T-helper 2 cell treated with Interferon-gamma antibody and Interleukin-4, amounts not matched to agents 5 μg/mL and 100 μg/mL, for 36 hours (primary cell): ENCODE data around the gene ADAMTS2.
"Not testable (repeated sequence)": the region's sequence is repeated elsewhere in the genome, so short reads cannot be mapped to it uniquely, and the experiment has no call there.

Source experiments
- DNase-seq: peaks from one replicate; pipeline ENCODE4 v3.0.0; 2021; ENCODE audit warnings: low spot score
- H3K27ac Mint-ChIP-seq: one replicate; pipeline ENCODE4 v1.8.0; 2021; ENCODE audit warnings: mild to moderate bottlenecking, mixed read lengths
- H3K27me3 Mint-ChIP-seq: one replicate; pipeline ENCODE4 v1.8.0; 2021; ENCODE audit warnings: low read depth, mixed read lengths
- H3K36me3 Mint-ChIP-seq: one replicate; pipeline ENCODE4 v1.8.0; 2021; ENCODE audit warnings: low read depth, mixed read lengths
- H3K4me1 Mint-ChIP-seq: one replicate; pipeline ENCODE4 v1.8.0; 2021; ENCODE audit warnings: low read depth, mixed read lengths
- H3K4me3 Mint-ChIP-seq: one replicate; pipeline ENCODE4 v1.8.0; 2022; ENCODE audit warnings: mild to moderate bottlenecking, moderate library complexity, mixed read lengths
- H3K9me3 Mint-ChIP-seq: one replicate; pipeline ENCODE4 v1.8.0; 2021; ENCODE audit warnings: mixed read lengths

Gene ADAMTS2

DNA sequence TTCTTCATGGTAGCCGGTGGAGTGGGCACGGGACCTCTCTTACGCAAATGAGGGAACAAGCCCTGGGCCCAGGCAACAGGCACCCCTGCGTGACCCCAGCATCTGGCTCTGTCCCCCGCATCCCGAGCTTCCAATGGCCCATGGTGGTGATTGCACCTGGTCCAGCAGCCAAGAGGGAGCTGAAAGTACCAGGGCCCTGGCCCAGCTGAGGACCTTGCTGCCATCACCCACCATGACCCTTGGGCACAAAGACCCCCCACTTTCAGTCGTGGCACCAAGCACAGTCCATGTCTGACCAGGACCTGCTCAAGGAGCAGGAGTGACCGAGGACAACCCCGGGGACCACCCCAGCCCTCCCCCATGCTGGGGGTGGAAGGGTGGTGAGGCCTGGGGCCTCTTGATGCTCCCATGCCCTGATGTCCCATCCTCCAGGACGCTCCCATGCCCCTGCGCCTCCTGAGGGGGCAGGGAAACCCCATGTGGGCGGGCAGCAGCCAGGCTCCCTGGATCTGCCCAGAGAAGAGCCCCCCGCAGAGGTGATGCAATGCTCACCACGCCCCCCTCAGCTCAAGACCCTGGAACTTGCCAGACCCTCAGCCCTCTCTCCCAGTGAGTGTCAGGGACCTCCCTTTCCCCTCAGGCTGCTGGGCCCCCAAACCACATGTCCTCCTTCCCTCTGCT, 123.9 kb downstream of the ADAMTS2 start:
- H3K9me3 Mint-ChIP-seq, result peaks cover 19% of the 10 kb centered on the region
- H3K27ac Mint-ChIP-seq, result no peak overlapping the region
- no peaks in the 10 kb centered on the region for H3K4me1 Mint-ChIP-seq
- no peak overlapping the region for H3K4me3 Mint-ChIP-seq
- no peaks in the 10 kb centered on the region for H3K27me3 Mint-ChIP-seq
- DNase-seq, result no peak
- no peaks in the 10 kb centered on the region for H3K36me3 Mint-ChIP-seq

DNA sequence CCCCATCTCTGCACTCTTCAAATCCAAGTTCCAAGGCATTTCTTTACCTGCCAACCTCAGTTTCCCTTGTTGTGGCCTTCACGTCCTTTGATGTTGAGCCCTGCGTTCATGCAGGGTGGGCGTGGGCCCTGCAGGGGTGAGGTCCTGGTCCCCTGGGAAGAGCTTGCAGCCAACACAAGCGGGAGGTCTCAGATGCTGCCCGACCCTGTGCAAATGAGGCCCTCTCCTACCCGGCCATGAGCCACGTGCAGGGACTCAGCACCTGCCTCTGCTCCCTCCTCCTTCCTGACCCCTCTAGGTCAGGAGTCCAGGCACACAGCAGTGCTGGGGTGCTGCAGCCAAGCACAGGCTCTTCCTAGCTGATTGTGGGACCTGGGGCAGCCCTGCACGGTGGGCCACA, 124.5 kb downstream of the ADAMTS2 start:
- no peaks in the 10 kb centered on the region for H3K27me3 Mint-ChIP-seq
- H3K4me1 Mint-ChIP-seq, result no peaks in the 10 kb centered on the region
- H3K4me3 Mint-ChIP-seq, result no peak overlapping the region
- H3K36me3 Mint-ChIP-seq, result no peaks in the 10 kb centered on the region
- H3K9me3 Mint-ChIP-seq, result peaks cover 19% of the 10 kb centered on the region
- H3K27ac Mint-ChIP-seq, result no peak overlapping the region
- no peak for DNase-seq

DNA sequence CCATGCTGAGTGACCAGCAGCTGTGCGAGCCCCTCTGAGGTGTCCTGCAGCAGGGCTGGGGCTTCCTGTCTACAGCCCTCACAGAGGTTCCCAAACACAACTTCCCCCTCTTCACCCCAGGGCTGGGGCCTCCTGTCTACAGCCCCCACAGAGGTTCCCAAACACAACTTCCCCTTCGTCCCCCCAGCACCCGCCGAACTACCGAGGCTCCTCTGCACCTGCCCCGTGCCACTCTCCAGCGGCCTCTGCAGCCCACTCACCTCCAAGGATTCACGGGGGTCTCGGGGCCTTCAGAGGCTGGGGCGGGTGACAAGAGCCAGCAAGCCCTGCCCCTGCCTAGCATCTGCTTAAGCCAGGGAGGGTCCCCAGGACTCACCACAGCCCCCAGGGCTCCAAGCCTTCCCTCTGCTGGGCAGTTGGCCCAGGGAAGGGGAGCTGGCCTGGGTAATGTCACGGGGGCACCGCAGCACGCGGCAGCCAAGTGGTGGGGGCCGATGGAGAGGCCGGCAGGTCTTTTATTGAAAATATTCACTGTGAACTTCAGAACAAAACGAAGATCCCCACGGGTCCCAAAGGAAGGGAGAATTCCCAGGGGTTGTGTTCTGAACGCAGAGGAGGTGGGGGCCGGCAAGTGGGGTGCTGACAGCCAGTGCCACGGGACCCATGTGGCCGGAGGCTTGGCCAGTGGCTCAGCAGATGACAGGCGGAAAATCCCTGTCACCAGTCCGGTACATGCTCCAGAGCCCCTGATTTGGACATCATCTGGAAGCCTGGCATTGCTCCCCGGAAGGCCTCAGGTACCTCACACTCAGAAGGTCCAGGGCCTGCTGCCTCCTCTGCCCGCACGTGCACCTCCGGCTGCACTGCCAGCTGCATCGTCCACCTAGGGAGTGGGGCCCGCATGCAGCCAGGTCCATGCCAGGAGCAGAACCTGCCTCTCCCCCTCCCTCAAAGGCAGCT, 125.3 kb downstream of the ADAMTS2 start:
- Mint-ChIP-seq H3K27ac (no peak overlapping the region), H3K4me3 (no peak overlapping the region), H3K27me3 (no peaks in the 10 kb centered on the region), H3K36me3 (no peaks in the 10 kb centered on the region), H3K4me1 (no peaks in the 10 kb centered on the region), H3K9me3 (peaks cover 18% of the 10 kb centered on the region)
- DNase-seq, result no peak

DNA sequence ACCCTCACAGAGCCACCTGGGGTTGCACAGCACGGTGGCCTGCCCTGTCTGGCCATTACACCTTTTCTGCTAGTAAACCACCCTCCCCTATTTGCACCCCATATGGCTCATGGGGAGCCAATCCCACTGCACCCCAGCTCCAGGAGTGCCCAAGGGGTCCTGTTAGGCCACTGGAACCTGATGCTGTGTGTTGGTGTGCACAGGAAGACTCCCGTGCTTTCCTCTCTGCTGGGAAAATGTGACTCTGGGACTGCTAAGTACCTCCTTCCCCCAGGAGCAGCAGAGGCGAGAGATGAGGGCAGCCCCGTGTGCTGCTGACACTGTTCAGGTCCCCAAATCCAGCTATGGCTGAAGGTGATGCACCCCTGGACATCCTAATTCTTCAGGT, 126.3 kb downstream of the ADAMTS2 start:
- no peaks in the 10 kb centered on the region for H3K27me3 Mint-ChIP-seq
- no peak overlapping the region for H3K4me3 Mint-ChIP-seq
- no peaks in the 10 kb centered on the region for H3K4me1 Mint-ChIP-seq
- no peak for DNase-seq
- H3K27ac Mint-ChIP-seq, result no peak overlapping the region
- peaks cover 11% of the 10 kb centered on the region for H3K9me3 Mint-ChIP-seq
- no peaks in the 10 kb centered on the region for H3K36me3 Mint-ChIP-seq

DNA sequence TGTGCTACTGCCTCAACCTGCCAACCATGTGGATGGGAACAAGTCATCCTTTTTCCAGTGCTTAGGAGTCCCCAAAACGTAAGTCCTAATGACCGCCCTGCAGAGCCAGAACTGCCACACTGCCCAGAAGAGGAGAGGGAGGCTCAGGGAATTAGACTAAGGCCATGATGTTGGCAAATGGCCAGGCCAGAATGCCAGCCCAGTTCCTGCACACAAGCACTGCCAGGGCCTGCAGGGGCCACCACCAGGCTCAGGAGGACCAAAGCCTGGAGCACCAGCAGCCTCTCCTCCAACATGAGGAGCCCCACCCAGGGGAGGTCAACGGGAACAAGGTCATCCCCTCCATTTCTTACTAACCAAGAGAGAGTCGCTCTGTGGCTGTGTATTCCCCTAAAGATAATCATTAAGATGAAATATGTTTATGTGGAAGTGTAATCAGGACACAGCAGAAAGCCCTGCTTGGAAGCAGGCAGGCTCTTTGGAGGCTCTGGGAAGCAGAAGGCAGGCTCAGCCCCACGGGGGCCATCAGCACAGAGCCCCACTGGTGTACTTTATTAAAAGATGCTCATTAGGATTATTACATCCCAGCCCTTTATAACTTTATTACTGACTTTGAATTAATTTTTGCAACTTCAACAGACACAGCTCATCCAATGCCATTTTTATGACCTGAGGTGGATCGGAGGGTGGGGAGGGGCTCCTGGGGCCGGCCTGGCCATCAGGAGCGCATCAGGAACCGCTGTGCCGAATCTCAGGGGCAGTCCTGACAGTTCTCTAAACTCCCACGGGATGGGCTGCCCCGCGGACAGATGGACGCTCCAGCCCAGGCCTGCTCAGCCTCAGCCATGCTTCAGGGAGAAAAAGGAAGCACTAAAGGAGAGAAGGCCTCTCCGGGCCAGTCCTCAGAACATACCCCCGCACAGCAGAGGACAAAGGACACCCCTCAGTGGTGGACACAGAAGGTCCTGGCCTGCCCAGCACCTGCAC, 127.0 kb downstream of the ADAMTS2 start:
- Mint-ChIP-seq H3K27ac (no peak overlapping the region), H3K27me3 (no peaks in the 10 kb centered on the region), H3K4me3 (no peak overlapping the region), H3K36me3 (no peaks in the 10 kb centered on the region), H3K9me3 (peaks cover 4% of the 10 kb centered on the region), H3K4me1 (no peaks in the 10 kb centered on the region)
- no peak for DNase-seq

DNA sequence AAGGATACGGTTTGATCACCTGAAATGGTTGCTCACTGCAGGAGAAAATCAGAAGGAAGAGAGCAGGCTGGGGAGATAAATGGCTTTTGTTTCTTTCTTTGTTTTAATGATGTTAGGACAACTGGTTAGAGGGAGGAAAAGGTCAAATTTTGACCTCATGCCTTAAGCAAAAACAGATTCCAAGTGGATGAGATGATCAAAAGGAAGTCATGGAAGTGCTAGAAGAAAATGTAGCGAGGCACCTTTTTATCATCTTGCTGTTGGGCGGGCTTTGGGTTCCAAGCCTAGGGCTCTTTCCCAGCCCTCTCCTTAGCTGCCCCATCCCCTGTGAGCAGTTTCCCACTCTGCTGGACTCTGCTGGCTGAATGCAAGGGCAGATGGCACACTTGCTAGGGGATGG, 127.9 kb downstream of the ADAMTS2 start:
- no peaks in the 10 kb centered on the region for H3K36me3 Mint-ChIP-seq
- DNase-seq, result no peak

DNA sequence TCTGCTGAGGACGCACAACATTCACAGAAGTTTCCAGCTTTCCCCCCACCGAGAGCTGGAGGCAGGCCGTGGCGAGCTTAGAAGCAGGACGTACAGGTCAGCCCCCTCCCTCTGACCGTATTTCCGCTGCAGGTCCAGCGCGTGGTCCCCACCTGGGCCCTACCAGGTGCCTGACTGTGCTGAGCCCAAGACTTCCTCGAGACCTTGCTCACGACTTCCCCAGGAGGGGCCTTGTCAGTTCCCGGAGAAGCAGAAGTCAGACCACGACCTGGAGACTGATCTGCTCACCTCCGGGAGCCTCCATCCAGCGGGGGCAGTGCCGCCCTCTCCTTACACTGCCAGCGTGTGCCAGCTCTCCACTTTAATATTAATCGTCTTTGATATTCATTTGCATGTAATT, 128.9 kb downstream of the ADAMTS2 start:
- not testable (repeated sequence) for H3K4me1 Mint-ChIP-seq, H3K27ac Mint-ChIP-seq, DNase-seq, H3K36me3 Mint-ChIP-seq, H3K4me3 Mint-ChIP-seq, H3K9me3 Mint-ChIP-seq, H3K27me3 Mint-ChIP-seq

More for the DNA sequence above, 127.9 kb downstream of the ADAMTS2 start:
- Mint-ChIP-seq H3K4me1 (no peaks in the 10 kb centered on the region), H3K27ac (no peak overlapping the region), H3K27me3 (no peaks in the 10 kb centered on the region), H3K9me3 (no peaks in the 10 kb centered on the region), H3K4me3 (no peak overlapping the region)

DNA sequence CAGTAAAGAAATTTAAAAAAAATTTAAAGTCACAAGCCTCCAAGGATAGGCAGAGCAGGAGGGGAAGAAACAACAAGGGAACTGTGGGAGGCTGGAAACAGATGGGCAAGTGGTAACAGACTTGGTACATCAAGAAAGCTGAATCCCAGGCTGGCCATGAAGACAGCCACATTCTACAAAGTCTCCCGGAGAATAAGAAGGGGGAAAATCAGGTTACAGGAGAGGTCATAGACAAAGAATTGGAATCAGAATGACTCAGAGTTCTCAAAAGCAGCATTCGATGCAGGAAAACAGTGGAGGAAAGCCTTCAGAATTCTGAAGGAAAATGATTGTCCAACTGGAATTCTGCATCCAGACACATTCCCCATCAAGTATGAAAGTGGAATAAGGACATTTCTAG, 129.7 kb downstream of the ADAMTS2 start:
- H3K36me3 Mint-ChIP-seq, result no peaks in the 10 kb centered on the region
- DNase-seq, result no peak
- no peaks in the 10 kb centered on the region for H3K9me3 Mint-ChIP-seq
- H3K27me3 Mint-ChIP-seq, result no peaks in the 10 kb centered on the region
- H3K27ac Mint-ChIP-seq, result no peak overlapping the region
- H3K4me3 Mint-ChIP-seq, result no peak overlapping the region
- no peaks in the 10 kb centered on the region for H3K4me1 Mint-ChIP-seq

DNA sequence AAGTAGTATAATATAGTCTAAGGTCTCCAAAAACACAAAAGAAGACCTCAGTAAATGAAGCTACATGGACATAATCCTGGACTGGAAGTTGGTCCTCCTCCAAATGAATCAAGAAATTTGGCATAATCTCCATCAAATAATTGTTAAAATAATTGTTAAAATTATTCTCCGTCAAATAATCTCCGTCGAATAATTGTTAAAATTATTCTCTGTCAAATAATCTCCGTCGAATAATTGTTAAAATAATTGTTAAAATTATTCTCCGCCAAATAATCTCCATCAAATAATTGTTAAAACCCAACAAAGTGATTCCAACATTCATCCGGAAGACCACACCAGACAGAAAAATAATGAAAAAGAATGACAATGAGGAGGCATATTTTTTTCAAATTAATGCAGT, 130.6 kb downstream of the ADAMTS2 start:
- H3K27ac Mint-ChIP-seq, result no peak overlapping the region
- no peaks in the 10 kb centered on the region for H3K4me1 Mint-ChIP-seq
- no peaks in the 10 kb centered on the region for H3K9me3 Mint-ChIP-seq
- no peaks in the 10 kb centered on the region for H3K36me3 Mint-ChIP-seq
- H3K27me3 Mint-ChIP-seq, result no peaks in the 10 kb centered on the region
- no peak overlapping the region for H3K4me3 Mint-ChIP-seq
- DNase-seq, result no peak

DNA sequence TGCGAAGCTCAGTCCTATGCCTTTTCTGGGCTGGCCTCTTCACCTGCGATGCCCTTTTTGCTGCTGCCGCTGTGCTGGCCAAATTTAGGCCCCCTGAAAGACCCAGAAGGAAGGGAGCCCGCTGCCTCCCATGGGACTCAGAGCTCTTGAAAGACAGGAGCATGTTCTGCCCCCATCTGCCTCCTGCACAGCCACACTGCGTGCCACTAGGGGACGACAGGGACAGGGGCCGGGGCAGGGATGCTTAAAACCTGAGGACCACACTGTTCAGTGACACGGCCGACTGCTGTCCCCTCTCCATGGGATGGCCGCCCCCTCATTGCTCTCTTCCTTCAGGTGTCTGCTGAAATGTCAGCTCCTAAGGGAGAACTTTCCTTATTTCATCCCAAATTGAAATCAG, 132.4 kb downstream of the ADAMTS2 start:
- H3K4me3 Mint-ChIP-seq, result no peak overlapping the region
- no peaks in the 10 kb centered on the region for H3K4me1 Mint-ChIP-seq
- no peak overlapping the region for H3K27ac Mint-ChIP-seq
- no peaks in the 10 kb centered on the region for H3K27me3 Mint-ChIP-seq
- no peak for DNase-seq
- no peaks in the 10 kb centered on the region for H3K36me3 Mint-ChIP-seq
- no peaks in the 10 kb centered on the region for H3K9me3 Mint-ChIP-seq

DNA sequence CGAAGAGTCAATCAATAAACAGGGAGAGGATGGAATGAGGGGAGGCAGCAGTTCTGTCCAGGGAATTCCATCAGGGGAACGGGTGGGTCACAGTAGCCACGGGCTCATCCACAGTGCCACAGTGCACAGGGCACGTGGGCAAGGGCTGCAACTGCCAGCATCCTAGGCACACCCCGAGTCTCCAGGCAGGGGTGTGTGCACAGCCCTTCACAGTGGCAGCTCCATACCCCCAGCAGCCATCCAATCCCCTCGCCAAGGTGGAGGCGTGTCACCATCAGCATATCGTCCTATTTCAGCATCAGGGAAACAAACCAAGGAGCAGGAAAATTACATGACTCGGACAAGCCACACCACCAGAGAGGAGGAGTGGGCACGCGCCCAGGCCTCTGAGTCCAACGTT, 133.6 kb downstream of the ADAMTS2 start:
- Mint-ChIP-seq H3K27me3 (no peaks in the 10 kb centered on the region), H3K27ac (no peak overlapping the region), H3K4me3 (no peak overlapping the region), H3K9me3 (no peaks in the 10 kb centered on the region), H3K4me1 (no peaks in the 10 kb centered on the region), H3K36me3 (no peaks in the 10 kb centered on the region)
- no peak for DNase-seq

DNA sequence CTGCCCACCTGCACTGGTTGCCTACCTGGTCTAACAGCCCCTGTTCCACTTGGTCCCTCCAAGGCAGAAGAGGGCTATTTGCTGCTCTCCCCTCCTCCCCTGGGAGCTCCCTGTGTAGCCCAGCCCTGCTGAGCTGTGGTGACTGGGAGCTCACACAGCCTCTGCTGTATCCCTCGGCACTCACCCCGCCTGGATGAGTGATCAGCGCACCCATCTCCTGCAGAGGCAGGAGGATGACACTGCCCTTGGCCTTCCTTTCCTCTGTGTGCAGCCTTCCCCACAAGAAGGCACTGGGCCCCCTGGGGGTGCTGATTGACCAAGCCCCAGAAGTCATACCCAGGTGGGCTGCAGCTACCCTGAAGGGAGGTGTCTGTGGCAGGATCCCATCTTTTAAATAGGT, 134.2 kb downstream of the ADAMTS2 start:
- Mint-ChIP-seq H3K36me3 (no peaks in the 10 kb centered on the region), H3K27ac (no peak overlapping the region), H3K4me1 (no peaks in the 10 kb centered on the region), H3K27me3 (no peaks in the 10 kb centered on the region), H3K9me3 (no peaks in the 10 kb centered on the region), H3K4me3 (no peak overlapping the region)
- DNase-seq, result no peak

DNA sequence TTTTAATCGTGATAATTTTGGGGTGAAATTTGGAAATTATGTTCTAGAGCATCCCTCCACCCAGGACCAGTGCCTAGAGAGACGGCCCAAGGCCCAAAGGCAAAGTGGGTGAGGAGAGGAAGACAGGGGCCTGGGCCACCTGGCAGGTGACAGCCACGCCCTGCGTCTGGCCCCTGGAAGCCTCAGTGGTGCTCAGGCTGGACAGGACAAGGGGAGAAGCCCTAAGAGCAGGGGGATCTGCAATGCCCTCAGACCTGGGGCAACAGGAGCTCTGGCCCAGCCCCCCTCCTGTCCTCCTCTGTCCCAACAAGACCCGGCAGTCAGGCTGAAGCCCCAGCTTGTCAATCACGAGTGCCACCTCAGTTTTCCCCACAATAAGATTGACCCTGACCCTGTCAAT, 134.8 kb downstream of the ADAMTS2 start:
- Mint-ChIP-seq H3K9me3 (no peaks in the 10 kb centered on the region), H3K27ac (no peak overlapping the region), H3K4me1 (no peaks in the 10 kb centered on the region), H3K27me3 (no peaks in the 10 kb centered on the region), H3K4me3 (no peak overlapping the region), H3K36me3 (no peaks in the 10 kb centered on the region)
- no peak for DNase-seq
